ENCODE measurements around the gene TFDP2.
"Not testable (repeated sequence)": the region's sequence is repeated elsewhere in the genome, so short reads cannot be mapped to it uniquely, and the experiment has no call there.

Gene TFDP2

DNA sequence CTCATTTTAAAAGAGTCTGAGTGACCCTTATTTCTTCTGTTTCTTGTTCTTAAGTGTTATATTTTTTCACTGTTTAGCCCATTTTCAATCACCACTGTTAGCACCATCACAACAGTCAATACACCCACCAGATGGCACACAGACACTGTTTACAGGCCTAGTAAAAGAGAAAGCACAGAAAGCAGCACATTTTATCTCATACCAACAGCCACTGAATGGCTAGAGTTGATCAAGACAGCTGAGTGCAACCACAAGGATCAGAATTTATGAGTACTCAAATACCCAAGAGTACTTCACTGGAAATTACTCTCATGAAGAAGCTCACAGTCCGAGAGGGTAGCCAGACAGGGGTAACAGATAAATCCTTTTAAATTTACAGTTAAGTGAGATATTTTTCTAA is 127.0 kb downstream of the TFDP2 start:
- no peak for DNase-seq (ENCODE audit: low read depth in 2 of 2)

DNA sequence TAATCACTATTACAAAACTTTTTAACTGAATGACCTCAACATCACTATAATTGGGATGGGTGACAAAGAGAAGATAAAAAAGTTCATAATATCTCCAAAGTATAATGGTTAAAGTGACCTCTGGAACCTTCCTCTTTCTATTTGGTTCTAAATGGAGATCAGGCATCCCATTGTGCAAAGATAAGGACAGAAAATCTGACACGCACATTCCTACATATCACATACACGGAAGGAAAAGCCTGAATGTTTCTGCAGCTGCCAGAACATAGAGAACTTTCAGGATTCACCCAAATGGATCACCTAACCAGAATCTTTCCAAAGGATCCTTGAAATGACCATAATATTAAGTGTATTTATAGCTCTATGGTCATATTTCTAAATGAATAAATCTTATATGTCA is 128.2 kb downstream of the TFDP2 start:
- DNase-seq (ENCODE audit: low read depth in 2 of 2): no peak

DNA sequence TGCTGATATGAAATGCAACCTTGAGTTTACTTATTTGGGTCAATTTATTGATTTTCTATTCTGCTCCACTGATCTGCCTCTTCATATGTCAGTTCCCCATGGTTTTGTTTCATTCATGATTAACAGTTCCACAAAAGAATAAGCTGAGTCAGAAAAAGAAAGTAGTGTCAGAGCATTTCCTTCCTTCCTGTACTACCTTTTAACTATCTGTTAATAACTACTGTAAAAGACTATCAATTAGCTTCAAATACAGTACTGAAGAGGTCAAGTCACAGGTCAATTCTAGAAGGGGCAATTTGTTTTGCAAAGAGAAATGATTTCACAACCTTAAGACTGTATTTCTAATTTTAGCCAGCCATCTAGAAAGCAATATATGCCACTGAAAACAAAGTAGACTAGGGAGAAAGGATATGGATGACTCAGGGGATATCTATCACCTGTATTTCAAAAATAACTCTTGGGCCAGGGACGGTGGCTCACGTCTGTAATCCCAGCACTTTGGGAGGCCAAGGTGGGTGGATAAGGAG is 129.5 kb downstream of the TFDP2 start:
- DNase-seq (ENCODE audit: low read depth in 2 of 2): no peak

DNA sequence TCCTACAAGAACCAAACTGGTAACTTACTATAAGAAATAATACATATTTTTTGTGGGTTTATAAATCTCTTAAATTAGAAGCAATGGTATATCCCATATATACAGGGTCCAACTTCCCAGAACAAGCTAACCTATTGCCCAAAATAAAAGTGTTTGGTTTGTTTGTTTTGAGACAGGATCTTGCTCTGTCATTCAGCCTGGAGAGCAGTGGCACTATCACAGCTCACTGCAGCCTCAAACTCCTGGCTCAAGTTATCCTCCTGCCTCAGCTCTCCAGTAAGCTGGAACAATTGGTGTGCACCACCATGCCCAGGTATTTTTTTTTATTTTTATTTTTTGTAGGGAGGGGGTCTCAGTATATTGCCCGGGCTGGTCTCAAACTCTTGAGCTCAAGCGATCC is 135.4 kb downstream of the TFDP2 start:
- DNase-seq (ENCODE audit: low read depth in 2 of 2): no peak

DNA sequence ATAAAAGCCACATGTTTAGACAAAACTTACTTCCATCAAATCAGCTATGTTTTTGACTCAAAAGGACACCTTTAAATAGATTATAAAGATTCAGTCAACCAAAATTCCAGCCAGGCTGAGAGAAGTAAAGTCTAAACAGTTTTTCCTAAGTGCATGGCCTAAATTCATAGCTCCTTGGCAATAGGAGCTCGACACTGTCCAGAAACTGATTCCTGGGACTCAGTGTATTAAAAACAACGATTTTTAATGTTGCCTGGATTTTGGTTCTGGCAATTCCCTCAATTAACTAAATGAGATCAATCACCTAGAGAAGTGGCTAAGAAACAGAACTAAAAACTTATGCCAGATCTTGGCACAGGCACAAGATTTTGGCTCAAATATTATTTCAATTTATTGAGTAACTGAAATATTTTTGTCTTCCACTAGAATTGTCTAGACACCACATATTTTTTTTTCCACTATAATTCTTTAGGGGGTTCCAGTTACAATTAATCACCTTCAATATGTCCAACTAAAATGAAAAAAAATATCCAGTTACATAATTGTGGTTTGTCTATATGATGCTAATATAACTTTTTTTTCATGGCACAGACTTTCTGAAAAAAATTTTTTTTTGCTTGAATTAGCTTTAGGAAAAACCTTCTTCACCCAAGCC is 135.9 kb downstream of the TFDP2 start:
- DNase-seq (ENCODE audit: low read depth in 2 of 2): peak; percentile 30 to 44

DNA sequence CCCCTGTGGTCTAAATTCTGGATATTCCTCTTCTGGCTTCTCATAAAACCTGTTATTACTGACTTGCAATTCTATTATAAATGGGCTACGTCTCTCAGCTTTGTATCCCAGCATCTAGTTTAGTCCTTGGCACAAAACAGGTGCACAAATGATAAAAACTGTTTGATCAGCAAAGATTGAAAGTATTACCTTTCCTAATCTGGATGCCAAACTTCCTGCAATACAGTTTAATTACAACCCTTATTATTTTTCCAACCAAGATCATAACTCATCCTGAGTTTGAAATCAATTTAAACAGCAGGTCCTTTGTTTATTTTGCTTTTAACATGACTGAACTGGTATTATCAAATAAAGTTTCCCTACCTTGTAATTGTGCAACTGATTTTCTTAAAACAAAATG is 140.3 kb downstream of the TFDP2 start:
- no peak for DNase-seq (ENCODE audit: low read depth in 2 of 2)

DNA sequence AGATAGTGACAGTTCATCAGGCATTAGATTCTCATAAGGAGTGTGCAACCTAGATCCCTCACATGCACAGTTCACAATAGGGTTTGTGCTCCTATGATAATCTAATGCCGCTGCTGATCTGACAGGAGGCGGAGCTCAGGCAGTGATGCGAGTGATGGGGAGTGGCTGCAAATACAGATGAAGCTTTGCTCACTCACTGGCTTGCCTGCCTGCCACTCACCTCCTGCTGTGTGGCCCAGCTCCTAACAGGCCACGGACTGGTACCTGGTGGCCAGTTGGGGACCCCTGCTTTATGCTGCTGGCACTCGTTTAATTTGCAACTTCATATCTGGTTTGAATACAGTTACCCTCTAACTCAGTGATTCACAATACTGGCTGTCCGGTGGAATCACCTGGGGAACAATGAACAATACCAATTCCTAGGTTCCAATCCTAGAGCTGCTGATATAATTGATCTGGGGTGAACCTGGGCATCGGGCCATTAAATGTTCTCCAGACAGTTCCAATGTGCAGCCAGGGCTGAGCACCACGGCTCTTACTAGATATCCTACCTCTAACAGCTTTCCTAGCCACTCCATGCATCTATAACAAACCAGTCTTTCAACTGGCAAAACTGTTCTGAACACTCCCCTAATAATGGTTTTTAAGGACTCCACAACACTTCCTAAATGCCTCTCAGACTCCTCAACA is 141.5 kb downstream of the TFDP2 start:
- DNase-seq (ENCODE audit: low read depth in 2 of 2): no peak

DNA sequence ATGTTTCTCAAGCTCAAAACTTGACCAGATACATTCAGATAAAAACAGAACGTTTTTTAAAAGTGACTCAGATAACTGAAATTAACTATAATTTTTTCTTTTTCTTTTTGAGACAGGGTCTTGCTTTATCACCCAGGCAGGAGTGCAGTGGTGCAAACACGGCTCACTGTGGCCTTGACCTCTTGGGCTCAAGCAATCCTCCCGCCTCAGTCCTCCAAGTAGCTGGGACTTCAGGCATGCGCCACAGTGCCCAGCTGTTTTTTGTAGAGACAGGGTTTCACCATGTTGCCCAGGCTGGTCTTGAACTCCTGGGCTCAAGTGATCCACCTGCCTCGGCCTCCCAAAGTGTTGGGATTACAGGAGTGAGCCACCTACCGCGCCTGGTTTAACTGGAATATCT is 144.4 kb downstream of the TFDP2 start:
- not testable (repeated sequence) for DNase-seq (ENCODE audit: low read depth in 2 of 2)

DNA sequence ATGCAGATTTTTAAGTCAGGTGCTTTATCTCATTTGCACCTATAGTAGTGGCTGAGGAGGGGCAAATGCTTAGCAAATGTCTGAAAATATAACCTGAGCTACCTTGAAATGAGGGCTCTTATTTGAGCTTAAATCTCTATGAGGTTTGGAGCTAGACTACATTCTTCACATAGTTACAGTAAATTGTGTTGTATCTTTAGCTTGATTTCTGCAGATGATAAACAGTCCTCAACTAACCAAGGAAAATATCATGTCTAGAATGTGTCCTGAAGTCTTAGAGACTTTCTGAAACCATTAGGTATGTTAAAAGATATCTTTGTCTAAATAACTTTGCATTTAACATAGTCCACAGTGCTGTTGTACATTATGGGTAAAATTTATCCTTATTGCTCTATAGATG is 145.3 kb downstream of the TFDP2 start:
- no peak for DNase-seq (ENCODE audit: low read depth in 2 of 2)

DNA sequence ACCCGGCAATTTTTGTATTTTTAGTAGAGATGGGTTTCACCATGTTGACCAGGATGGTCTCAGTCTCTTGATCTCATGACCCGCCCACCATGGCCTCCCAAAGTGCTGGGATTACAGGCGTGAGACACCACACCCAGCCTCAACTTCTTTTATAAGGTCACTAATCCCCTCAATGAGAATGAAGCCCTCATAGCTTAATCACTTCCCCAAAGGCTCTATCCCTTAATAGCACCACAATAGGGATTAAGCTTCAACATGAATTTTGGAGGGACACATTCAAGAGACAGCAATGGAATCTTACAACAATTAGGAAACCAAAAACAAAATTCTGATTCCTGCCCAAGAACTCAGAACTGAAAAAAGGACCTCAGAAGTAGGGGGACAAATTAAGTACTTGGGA is 146.1 kb downstream of the TFDP2 start:
- no peak for DNase-seq (ENCODE audit: low read depth in 2 of 2)

DNA sequence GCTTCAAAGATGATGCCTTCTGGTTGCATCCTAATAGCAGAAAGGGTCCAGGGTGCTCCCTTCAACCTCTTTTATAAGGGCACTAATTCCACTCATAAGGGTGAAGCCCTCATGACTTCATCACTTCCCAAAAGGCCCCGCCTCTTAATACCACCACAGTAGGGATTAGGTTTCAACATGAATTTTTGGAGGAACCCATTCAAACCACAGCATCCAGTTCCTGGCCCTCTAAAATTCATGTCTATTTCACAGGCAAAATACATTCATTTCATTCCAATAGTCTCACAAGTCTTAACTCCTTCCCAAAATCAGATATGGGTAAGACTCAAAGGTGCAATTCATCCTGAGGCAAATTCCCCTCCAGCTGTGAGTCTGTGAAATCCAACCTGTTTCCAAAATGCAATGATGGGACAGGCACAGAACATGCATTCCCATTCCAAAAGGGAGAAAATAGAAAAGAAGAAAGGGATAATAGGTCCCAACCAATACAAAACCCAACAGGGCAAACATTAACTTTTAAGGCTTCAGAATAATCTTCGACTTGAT is 148.9 kb downstream of the TFDP2 start:
- DNase-seq (ENCODE audit: low read depth in 2 of 2): no peak

DNA sequence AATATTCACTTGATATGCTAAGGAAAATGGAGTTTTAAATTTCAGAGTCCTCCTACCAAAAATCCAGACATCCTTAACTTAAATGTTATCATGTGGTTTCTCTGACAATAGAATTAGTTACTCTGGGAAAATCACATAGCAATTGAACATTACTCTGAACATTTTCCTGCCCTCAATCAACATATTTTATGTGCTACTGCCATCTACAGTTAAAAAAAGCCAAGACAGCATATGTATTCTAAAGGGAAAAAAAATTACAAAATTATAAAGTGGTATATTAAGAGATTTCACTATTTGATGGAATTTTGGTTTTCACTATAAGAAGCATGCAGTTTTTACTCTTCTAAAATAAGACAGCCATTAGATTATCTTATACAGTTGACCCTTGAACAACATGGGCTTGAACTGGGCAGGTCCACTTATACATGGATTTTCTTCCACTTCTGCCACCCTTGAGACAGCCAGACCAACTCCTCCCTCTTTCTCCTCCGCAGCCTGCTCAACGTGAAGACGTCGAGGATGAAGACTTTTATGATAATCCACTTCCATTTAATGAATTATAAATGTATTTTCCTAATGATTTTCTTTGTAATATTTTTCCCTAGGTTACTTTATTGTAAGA is 150.6 kb downstream of the TFDP2 start:
- DNase-seq (ENCODE audit: low read depth in 2 of 2): no peak

DNA sequence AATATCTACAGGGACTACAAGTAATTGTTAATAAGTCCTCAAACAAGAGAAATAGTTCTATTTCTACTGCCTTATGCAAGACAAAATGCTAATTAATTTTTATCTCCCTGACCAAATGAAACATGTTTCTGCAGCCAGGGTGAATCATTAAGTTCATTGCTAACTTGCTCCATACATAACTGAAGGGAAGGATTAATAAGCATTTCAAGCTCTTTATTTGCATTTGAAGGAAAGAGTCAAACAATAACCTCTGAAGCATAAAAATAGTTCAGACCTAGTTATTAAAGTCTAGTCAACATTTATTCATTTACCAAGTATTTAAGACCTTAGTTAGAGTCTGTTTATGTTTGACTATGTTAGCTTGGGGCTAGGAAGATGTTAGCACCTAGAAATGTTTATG is 152.9 kb downstream of the TFDP2 start:
- no peak for DNase-seq (ENCODE audit: low read depth in 2 of 2)

DNA sequence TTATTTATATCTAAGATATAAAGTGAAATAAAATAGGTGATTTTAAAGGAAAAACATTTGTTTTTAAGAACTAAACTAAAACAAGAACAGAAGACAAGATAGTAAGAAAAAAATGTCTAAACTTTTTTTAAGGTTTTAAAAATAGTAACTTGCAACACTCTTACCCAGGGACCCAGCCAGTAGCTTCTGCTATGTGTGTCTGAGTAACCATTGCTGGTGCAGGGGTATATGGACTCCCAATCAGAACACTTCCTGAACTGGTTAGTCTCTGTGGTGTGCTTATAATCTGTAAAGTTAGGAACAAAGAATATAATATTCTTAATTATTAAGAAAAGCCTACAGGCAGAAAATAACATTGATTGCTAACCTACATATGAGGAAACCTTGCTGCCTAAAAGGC is 154.5 kb downstream of the TFDP2 start:
- no peak for DNase-seq (ENCODE audit: low read depth in 2 of 2)

DNA sequence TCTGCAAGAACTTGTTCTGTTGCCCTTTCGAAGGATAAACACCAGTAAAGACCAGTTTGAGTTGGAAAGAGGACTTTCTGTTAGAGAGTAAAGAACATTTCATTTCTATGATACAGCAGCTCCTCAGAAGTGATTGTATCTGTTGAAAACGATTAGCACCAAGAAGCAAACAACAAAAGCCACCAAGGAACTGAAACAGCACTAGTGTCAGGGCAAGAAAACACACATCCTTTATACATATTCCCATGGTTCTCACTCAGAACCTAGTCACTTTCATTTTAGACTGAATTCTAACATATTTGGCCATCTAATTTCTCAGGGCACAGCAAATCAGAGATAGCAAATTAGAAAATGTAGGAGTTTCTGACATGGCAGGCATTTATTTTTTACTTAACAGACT is 156.8 kb downstream of the TFDP2 start:
- DNase-seq (ENCODE audit: low read depth in 2 of 2): no peak

DNA sequence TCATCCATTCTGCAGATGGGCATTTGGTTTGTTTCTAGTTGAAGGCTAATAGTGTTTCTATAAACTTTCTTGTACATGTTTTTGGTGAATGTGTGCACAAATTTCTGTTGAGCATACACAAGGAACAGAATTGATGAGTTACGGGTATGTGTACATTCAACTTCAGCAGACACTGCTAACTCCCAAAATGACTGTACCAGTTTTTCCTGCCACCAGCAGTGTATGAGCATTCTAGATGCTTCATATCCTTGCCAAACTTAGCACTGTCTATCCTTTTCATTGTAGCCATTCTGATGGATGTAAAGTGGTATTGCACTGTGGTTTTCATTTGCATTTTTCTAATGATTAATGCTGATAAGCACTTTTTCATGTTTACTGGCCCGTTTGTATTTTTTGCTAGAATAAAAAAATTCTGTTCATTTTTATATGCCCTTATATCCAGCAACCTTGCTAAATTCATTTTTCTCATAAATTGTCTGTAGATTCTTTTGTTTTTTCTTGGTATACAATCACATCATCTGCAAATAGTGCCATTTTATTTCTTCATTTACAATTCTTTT is 162.7 kb downstream of the TFDP2 start:
- no peak for DNase-seq (ENCODE audit: low read depth in 2 of 2)

DNA sequence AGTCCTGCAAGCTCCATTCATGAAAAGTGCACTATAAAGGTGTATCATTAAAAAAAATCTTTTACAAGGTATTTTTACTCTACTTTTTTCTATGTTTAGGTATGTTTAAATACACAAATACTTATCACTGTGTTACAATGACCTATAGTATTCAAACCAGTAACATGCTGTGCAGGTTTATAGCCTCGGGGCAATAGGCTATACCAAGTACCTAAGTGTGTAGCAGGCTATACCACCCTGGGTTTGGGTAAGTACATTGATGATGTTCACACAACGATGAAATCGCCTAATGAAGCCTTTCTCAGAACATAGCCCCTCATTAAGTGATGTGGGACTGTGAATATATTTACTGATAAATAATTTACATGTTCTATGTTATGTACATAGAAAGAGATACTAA is 168.3 kb downstream of the TFDP2 start:
- DNase-seq (ENCODE audit: low read depth in 2 of 2): no peak

DNA sequence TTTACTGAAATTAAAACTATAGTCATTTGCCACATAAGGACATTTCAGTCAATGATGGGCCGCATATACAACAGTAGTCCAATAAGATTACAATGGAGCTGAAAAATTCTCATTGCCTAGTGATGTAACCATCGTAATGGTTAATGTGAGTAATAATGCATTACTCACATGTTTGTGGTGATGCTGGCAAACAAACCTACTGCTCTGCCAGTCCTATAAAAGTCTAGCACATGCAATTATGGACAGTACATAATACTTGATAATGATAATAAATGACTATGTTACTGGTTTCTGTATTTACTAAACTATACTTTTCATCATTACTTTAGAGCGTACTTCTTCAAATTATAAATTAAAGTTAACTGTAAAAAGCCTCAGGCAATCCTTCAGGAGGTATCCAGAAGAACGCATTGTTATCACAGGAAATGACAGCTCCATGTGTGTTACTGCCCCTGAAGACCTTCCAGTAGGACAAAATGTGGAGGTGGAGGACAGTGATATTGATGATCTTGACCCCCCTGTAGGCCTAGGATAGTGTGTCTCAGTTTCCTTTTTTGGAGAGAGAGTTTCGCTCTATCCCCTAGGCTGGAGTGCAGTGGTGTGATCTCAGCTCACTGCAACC is 170.2 kb downstream of the TFDP2 start:
- no peak for DNase-seq (ENCODE audit: low read depth in 2 of 2)

DNA sequence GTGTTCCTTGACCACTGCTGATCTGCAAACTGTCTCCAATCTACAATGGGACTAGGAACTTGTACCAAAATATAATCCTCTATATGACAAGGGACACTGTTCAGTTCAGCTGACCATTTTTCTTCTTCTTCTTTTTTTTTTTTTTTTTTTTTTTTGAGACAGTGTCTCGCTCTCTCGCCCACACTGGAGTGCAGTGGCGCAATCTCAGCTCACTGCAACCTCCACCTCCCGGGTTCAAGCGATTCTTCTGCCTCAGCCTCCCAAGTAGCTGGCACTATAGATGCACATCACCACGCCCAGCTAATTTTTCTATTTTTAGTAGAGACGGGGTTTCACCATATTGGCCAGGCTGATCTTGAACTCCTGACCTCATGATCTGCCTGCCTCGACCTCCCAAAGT is 174.6 kb downstream of the TFDP2 start:
- not testable (repeated sequence) for DNase-seq (ENCODE audit: low read depth in 2 of 2)

DNA sequence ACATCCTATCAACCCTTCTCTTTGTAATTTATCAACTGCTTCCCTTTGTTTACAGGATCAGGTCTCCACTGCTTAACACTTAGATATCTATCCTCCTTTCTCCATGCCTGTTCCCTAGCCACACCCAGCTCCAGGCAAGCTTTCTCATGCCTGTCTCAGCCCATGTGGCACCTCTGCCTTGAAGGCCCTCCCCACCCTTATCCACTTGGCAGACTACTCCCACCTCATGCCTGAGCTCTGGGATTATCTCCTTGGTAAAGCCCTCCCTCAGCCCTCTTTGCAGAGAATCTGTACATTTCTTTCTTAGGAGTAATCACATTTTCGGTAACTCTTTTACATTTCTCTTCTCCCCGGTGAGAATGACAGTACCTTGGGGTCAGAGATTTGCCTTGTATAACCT is 176.9 kb downstream of the TFDP2 start:
- DNase-seq (ENCODE audit: low read depth in 2 of 2): no peak

DNA sequence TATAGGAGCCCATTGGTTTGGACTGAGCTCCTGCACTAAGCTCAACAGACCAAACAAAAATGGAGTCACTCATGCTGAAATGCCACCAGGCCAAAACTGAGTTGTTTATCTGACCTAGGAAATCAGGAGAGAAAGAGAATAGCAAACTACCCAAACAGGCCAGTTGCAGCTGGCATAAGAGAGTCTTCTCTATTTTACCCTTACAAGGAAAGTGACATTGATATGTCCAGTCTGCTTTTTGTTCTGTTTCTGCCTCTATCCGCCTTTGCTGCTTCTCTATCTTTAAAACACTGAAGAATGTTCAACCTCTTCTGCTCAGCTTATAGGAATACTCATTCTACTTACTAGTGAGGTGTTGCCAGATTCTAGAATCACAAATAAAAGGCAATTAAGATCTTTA is 177.8 kb downstream of the TFDP2 start:
- DNase-seq (ENCODE audit: low read depth in 2 of 2): no peak

DNA sequence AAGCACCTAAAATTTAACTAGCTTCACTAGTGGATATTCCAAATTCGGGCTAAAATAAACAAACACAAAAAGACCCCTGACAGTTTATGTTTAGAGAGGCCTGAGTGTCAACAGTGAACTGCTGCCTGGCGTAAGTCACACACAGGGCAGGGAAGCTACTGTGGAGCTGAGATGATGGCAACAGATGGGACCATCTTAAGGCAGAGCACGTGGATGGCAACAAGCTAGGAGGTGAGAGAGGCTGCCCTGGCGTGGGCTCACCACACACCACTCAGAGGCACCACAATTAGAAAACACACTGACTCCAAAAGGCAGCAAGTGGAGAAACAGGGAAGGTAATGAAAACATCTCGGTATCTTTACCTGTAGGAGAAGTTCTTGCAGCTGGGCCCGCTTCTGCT is 179.6 kb downstream of the TFDP2 start:
- DNase-seq (ENCODE audit: low read depth in 2 of 2): no peak
